NB4 (cell line): ENCODE data around the gene LCTL.

Experiments used
- DNase-seq: peaks from one replicate; pipeline ENCODE4 v3.0.0; 2010; ENCODE audit warnings: low read depth
- H3K4me3 ChIP-seq: one replicate; pipeline ENCODE4 v1.5.1; 2011; ENCODE audit warnings: mild to moderate bottlenecking, low read depth, low read length, moderate library complexity
- MYC ChIP-seq: IDR thresholded peaks from 2 replicates; pipeline ENCODE4 v1.6.1; 2011; ENCODE audit warnings: low read depth, low read length
- POLR2A ChIP-seq: IDR thresholded peaks from 2 replicates; pipeline ENCODE4 v1.6.1; 2011; ENCODE audit warnings: mild to moderate bottlenecking; ENCODE audit not compliant: insufficient read length; ENCODE audit errors: extremely low read depth
- TF ChIP-seq, protein P1 (sequence below): IDR thresholded peaks from one replicate; pipeline ENCODE4 v1.5.1; 2012; ENCODE audit warnings: low read depth, low read length
- TF ChIP-seq, protein P2 (sequence below): IDR thresholded peaks from 2 replicates; pipeline ENCODE4 v1.6.1; 2011; ENCODE audit warnings: low read depth, low read length

Gene LCTL

DNA sequence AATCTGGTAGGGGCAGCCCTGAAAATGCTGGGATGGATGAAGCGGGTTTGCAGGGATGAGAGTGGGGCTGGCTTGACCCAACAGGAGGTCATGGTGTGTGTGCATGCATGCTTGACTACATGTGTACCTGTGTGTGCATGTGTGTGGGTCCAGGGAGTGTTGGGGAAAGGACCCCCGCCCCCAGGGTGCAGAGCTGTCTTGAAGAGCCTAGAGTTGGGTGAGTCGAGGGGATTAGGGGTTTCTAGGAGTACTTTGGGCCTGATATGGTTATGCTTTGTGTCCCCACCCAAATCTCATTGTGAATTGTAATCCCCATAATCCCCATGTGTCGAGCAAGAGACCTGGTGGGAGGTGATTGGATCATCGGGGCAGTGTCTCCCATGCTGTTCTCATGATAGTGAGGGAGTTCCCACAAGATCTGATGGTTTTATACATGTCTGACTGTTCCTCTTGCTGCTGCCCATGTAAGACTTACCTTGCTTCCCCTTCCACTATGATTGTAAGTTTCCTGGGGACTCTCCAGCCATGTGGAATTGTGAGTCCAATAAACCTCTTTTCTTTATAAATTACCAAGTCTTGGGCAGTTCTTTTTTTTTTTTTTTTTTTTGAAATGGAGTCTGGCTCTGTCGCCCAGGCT is 5.2 kb upstream of the LCTL start:
- TF ChIP-seq, protein P1, sequence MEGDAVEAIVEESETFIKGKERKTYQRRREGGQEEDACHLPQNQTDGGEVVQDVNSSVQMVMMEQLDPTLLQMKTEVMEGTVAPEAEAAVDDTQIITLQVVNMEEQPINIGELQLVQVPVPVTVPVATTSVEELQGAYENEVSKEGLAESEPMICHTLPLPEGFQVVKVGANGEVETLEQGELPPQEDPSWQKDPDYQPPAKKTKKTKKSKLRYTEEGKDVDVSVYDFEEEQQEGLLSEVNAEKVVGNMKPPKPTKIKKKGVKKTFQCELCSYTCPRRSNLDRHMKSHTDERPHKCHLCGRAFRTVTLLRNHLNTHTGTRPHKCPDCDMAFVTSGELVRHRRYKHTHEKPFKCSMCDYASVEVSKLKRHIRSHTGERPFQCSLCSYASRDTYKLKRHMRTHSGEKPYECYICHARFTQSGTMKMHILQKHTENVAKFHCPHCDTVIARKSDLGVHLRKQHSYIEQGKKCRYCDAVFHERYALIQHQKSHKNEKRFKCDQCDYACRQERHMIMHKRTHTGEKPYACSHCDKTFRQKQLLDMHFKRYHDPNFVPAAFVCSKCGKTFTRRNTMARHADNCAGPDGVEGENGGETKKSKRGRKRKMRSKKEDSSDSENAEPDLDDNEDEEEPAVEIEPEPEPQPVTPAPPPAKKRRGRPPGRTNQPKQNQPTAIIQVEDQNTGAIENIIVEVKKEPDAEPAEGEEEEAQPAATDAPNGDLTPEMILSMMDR, result no peak
- TF ChIP-seq POLR2A, result no peak
- TF ChIP-seq, protein P2, sequence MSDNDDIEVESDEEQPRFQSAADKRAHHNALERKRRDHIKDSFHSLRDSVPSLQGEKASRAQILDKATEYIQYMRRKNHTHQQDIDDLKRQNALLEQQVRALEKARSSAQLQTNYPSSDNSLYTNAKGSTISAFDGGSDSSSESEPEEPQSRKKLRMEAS, result no peak
- no peak for TF ChIP-seq MYC
- no peak overlapping the region for H3K4me3 ChIP-seq
- DNase-seq, result no peak

DNA sequence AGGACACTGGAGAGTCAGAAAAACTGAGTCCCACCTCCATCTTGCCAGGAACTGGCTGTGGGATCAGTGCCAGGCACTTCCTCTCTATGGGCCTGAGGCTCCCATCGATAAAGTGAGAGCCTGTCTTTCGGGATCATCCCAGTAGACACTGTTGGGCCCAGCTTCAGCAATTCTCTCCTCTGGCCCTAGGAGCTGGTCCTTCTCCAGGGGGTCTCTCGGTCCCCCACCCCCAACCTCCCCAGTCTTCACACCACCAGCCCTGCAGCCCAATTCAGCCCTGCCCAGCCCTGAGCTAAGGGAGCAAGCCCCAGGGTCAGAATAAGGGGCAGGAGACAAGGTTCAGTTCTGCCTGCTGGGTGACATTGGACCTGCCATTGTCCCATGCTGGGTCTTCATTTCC is 4.5 kb upstream of the LCTL start:
- DNase-seq, result no peak
- H3K4me3 ChIP-seq, result no peak overlapping the region
- TF ChIP-seq, protein P2, result no peak

DNA sequence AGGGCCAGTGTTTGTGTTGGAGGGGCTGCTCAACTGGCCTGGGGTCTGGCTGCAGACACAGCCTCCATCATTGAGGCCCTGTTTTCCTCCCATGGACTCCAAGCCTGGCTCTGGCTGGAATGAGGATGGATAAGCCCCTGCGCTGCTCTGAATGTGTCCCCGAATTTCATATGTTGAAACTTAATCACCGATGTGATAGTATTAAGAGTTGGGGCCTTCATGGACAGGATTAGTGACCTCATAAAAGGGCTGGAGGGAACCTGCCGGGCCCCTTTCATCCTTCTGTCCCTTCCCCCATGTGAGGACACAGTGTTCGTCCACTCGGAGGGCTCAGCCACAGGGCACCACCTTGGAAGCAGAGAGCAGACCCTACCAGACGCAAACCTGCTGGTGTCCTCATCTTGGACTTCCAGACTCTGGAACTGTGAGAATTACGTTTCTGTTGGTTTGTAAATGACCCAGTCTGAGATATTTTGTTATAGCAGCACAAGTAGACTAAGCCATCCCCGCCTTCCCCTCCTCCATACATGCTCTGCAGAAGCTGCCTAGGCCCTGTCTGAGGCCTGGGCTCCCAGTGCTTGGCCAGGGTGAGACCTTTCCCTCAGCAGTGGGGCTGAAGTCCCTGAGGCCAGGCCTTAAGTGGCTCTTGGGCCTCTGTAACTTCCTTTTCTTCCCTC is 3.8 kb upstream of the LCTL start:
- H3K4me3 ChIP-seq, result no peak overlapping the region
- no peak for DNase-seq
- TF ChIP-seq, protein P2, result no peak

DNA sequence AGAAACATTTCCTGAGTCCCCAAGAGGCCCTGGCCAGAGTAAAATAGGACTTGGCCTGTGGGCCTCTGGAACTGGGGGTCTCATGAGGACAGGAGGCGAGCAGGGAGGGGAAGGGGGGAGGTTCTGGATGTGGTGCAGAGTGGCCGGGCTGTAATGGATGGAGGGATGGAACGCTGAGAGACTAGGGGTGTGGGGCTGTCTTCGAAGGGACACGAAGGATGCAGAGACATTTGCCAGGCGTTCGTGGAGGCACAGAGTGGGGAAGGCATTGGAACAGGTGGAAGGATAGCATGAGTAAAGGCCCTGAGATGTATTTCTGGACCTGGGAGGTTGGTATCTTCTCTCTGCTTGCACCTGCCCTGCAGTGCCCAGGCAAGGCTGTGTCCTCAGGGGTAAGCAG is 2.1 kb upstream of the LCTL start:
- TF ChIP-seq, protein P2, result no peak
- TF ChIP-seq, protein P1, result no peak
- TF ChIP-seq POLR2A, result no peak
- no peak for DNase-seq
- no peak overlapping the region for H3K4me3 ChIP-seq

DNA sequence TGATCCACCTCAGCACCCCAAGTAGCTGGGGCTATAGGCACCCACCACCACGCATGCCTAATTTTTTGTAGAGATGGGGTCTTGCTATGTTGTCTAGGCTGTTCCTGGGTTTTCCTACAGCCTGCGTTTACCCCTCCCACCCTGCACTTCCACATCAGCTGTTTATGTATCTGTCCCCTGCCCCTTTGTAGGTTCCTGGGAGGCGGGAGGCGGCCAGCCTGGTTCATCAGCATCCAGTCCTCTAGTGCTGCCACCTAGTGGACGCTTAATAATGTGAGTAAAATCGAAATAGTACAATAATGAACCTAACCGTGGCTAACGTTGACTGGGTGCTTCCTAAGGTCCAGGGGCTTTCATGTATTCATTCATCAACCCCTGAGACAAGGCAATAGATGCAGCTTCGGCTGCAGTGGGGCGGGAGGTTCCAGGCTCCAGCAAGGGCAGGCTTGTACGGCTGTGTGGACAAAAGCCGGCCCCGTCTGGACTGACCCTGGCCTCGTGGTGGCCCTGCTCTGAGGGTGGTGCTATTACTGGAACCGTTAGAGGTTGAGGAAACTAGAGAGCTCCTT is 1.2 kb upstream of the LCTL start:
- H3K4me3 ChIP-seq, result no peak overlapping the region
- peak; percentile 75 for DNase-seq
- TF ChIP-seq, protein P1, result peak; percentile 38
- TF ChIP-seq POLR2A, result no peak
- TF ChIP-seq, protein P2, result no peak

DNA sequence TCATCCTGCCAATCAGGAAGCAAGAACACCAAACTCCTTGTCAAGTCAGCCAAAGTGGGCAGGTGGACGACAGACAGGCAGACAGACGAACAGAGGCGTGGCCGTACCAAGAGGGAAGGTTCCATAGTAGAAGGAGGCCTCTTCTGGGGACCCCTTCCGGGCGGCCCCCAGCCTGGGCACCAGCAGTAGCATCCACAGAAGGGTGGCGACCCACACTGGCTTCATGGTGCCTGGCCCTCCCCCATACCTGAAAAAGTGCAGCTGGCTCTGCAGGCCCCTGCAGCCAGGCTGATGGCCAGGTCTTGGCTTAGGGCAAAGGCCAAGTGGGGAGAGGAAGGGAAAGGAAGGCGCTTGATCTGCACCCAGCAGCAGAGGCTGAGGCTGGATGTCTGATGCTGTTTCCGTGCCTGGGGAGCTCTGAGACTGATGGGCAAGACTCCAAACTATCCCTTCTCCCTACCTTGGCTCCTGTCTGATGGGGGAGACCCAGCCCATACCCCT is 607 bp downstream of the LCTL start:
- TF ChIP-seq, protein P1, result no peak
- TF ChIP-seq MYC, result no peak
- TF ChIP-seq POLR2A, result no peak
- TF ChIP-seq, protein P2, result no peak
- no peak for DNase-seq
- H3K4me3 ChIP-seq, result no peak overlapping the region
